HCT116 (cell line): ENCODE results near the gene ATP1A1.

Source experiments
- EGR1 ChIP-seq: IDR thresholded peaks from 2 replicates; pipeline ENCODE4 v1.6.1; 2012; ENCODE audit warnings: low read depth
- ELF1 ChIP-seq: IDR thresholded peaks from 2 replicates; pipeline ENCODE4 v1.6.1; 2012; ENCODE audit warnings: low read depth, borderline replicate concordance
- EZH2 ChIP-seq: fragments of 200-600 bp; sonication (generic); IDR thresholded peaks from 2 replicates; pipeline ENCODE4 v1.6.1; 2017; ENCODE audit warnings: antibody characterized with exemption, mixed run types
- EZH2phosphoT487 ChIP-seq: fragments of 200-600 bp; IDR thresholded peaks from 2 replicates; pipeline ENCODE4 v1.6.1; 2018; ENCODE audit warnings: antibody characterized with exemption, borderline replicate concordance
- JUND ChIP-seq: IDR thresholded peaks from 2 replicates; pipeline ENCODE4 v1.6.1; 2012
- POLR2A ChIP-seq: IDR thresholded peaks from 2 replicates; pipeline ENCODE4 v1.7.0; 2011; ENCODE audit warnings: borderline replicate concordance; ENCODE audit not compliant: insufficient read depth, insufficient read length; ENCODE audit errors: extremely low read depth
- POLR2AphosphoS5 ChIP-seq: IDR thresholded peaks from 2 replicates; pipeline ENCODE4 v1.6.1; 2011; ENCODE audit warnings: mild to moderate bottlenecking, low read depth, low read length, moderate library complexity
- RAD21 ChIP-seq: IDR thresholded peaks from 2 replicates; pipeline ENCODE4 v1.6.1; 2012; ENCODE audit warnings: low read depth, mild to moderate bottlenecking
- YY1 ChIP-seq: IDR thresholded peaks from 2 replicates; pipeline ENCODE4 v1.6.1; 2011; ENCODE audit warnings: low read length, low read depth, moderate library complexity, mild to moderate bottlenecking; ENCODE audit not compliant: insufficient replicate concordance; ENCODE audit errors: extremely low read depth
- ZNF274 ChIP-seq: fragments of 200-500 bp; sonication (Bioruptor generic); IDR thresholded peaks from 2 replicates; pipeline ENCODE4 v1.6.1; 2014; ENCODE audit warnings: mild to moderate bottlenecking, low read depth, low read length, inconsistent platforms
- TF ChIP-seq, protein P1 (sequence below), 3 experiments: fragments of 200-600 bp in 1 of 3; sonication (generic) in 1 of 3; IDR thresholded peaks in 2 of 3; conservative IDR thresholded peaks in 1 of 3; 2 replicates each; pipeline ENCODE4 v1.5.1; 2012 to 2017; ENCODE audit warnings: low read depth in 2 of 3, low read length in 2 of 3, antibody characterized with exemption in 1 of 3, borderline replicate concordance in 1 of 3, control low read depth in 1 of 3, mild to moderate bottlenecking in 1 of 3, mixed read lengths in 1 of 3, mixed run types in 1 of 3, moderate library complexity in 1 of 3; ENCODE audit not compliant: insufficient read depth in 1 of 3
- TF ChIP-seq, protein P2 (sequence below): IDR thresholded peaks from 2 replicates; pipeline ENCODE4 v1.6.1; 2012; ENCODE audit warnings: low read depth
- TF ChIP-seq, protein P3 (sequence below): IDR thresholded peaks from 2 replicates; pipeline ENCODE4 v1.6.1; 2012

DNA sequence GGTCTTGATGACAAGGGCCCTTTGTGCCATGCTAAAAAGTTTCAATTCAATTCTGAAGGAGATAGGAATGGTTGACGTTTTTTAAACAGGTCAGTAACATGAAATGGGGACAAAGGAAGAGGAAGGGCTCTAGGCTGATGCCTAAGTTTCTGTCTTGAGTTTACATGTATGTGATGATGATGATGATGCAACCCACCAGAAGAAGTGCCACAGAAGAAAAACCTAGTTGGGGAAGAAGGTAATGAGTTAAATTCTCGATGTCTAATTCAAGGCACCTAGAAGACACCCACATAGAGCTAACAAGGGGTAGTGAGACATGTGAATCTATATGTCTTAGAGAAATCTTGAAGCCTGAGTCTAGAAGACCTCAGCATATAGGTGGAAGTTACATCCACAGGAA, 44.4 kb upstream of the ATP1A1 start:
- TF ChIP-seq EZH2phosphoT487 (no peak), POLR2A (no peak), YY1 (no peak), ZNF274 (no peak), EZH2 (no peak), RAD21 (no peak), POLR2AphosphoS5 (no peak), EGR1 (no peak), ELF1 (no peak), JUND (no peak)
- TF ChIP-seq, protein P1, sequence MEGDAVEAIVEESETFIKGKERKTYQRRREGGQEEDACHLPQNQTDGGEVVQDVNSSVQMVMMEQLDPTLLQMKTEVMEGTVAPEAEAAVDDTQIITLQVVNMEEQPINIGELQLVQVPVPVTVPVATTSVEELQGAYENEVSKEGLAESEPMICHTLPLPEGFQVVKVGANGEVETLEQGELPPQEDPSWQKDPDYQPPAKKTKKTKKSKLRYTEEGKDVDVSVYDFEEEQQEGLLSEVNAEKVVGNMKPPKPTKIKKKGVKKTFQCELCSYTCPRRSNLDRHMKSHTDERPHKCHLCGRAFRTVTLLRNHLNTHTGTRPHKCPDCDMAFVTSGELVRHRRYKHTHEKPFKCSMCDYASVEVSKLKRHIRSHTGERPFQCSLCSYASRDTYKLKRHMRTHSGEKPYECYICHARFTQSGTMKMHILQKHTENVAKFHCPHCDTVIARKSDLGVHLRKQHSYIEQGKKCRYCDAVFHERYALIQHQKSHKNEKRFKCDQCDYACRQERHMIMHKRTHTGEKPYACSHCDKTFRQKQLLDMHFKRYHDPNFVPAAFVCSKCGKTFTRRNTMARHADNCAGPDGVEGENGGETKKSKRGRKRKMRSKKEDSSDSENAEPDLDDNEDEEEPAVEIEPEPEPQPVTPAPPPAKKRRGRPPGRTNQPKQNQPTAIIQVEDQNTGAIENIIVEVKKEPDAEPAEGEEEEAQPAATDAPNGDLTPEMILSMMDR (IDR thresholded peaks at IDR 0.05 in 2 of 3, conservative IDR thresholded peaks at IDR 0.05 in 1 of 3; ENCODE audit: borderline replicate concordance in 1 of 3, insufficient read depth in 1 of 3, low read depth in 2 of 3, low read length in 2 of 3), result no peak
- TF ChIP-seq, protein P2, sequence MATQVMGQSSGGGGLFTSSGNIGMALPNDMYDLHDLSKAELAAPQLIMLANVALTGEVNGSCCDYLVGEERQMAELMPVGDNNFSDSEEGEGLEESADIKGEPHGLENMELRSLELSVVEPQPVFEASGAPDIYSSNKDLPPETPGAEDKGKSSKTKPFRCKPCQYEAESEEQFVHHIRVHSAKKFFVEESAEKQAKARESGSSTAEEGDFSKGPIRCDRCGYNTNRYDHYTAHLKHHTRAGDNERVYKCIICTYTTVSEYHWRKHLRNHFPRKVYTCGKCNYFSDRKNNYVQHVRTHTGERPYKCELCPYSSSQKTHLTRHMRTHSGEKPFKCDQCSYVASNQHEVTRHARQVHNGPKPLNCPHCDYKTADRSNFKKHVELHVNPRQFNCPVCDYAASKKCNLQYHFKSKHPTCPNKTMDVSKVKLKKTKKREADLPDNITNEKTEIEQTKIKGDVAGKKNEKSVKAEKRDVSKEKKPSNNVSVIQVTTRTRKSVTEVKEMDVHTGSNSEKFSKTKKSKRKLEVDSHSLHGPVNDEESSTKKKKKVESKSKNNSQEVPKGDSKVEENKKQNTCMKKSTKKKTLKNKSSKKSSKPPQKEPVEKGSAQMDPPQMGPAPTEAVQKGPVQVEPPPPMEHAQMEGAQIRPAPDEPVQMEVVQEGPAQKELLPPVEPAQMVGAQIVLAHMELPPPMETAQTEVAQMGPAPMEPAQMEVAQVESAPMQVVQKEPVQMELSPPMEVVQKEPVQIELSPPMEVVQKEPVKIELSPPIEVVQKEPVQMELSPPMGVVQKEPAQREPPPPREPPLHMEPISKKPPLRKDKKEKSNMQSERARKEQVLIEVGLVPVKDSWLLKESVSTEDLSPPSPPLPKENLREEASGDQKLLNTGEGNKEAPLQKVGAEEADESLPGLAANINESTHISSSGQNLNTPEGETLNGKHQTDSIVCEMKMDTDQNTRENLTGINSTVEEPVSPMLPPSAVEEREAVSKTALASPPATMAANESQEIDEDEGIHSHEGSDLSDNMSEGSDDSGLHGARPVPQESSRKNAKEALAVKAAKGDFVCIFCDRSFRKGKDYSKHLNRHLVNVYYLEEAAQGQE, result no peak
- TF ChIP-seq, protein P3, sequence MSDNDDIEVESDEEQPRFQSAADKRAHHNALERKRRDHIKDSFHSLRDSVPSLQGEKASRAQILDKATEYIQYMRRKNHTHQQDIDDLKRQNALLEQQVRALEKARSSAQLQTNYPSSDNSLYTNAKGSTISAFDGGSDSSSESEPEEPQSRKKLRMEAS, result no peak
